Aorta (tissue), 5 donors: Measurements from ENCODE around the gene MIPOL1. TPM values are rescaled to one million over a fixed set of nuclear protein-coding genes. Genes with fewer than 3 reads are reported as not detected.
"Not testable (repeated sequence)": the region's sequence is repeated elsewhere in the genome, so short reads cannot be mapped to it uniquely, and the experiment has no call there.

Experiments
- ATAC-seq: fragments of 200-7000 bp; cut with Tn5 transposase; one replicate; pipeline ENCODE4 v1.9.1; 2022; ENCODE audit warnings: moderate library complexity; ENCODE audit not compliant: low FRiP score
- DNase-seq, 2 donors: peaks; one replicate each; pipeline ENCODE4 v3.0.0-alpha.2; 2020
- H3K27ac ChIP-seq, 2 donors: one replicate each; pipeline ENCODE4 v1.5.1; 2013; ENCODE audit warnings: low read length in 2 of 2, mild to moderate bottlenecking in 2 of 2, moderate library complexity in 2 of 2, control low read depth in 1 of 2, inconsistent platforms in 1 of 2, low read depth in 1 of 2
- H3K27me3 ChIP-seq, 2 donors: one replicate each; pipeline ENCODE4 v1.6.1; 2013; ENCODE audit warnings: control low read depth in 1 of 2, low read length in 1 of 2, mild to moderate bottlenecking in 1 of 2, moderate library complexity in 1 of 2; ENCODE audit not compliant: insufficient read depth in 2 of 2, control insufficient read depth in 1 of 2
- H3K36me3 ChIP-seq, 2 donors: one replicate each; pipeline ENCODE4 v1.6.1; 2013; ENCODE audit warnings: control low read depth in 1 of 2, low read length in 1 of 2, mild to moderate bottlenecking in 1 of 2; ENCODE audit not compliant: insufficient read depth in 2 of 2, control insufficient read depth in 1 of 2
- H3K4me1 ChIP-seq, 2 donors: one replicate each; pipeline ENCODE4 v1.6.1; 2013; ENCODE audit warnings: low read length in 2 of 2, control low read depth in 1 of 2, mild to moderate bottlenecking in 1 of 2, moderate library complexity in 1 of 2; ENCODE audit not compliant: insufficient read depth in 2 of 2, control insufficient read depth in 1 of 2
- H3K4me3 ChIP-seq, 2 donors: one replicate each; pipeline ENCODE4 v1.5.1; 2013; ENCODE audit warnings: low read length in 2 of 2, control low read depth in 1 of 2, mild to moderate bottlenecking in 1 of 2
- H3K9me3 ChIP-seq: one replicate; pipeline ENCODE4 v1.6.1; 2013; ENCODE audit warnings: mild to moderate bottlenecking, low read length; ENCODE audit not compliant: control insufficient read depth
- WGBS, 2 donors: extraction: QIAGEN DNeasy Blood & Tissue Kit; methylation state at CpG; one replicate each; pipeline ENCODE4 v1.1.7; 2013; 5-methylcytosine and 5-hydroxymethylcytosine counted together
- intact Hi-C, 2 donors: fragments of 100-400 bp; cut with DNase I; formaldehyde crosslinking; loops; one replicate each; pipeline versions ENCODE4 v1.14.2 to v1.15.0; 2022
- polyA plus RNA-seq, 2 donors: library from polyadenylated mRNA; stranded (reverse); fragments of 200-250 nt; gene quantifications; one replicate each; pipeline ENCODE4 v1.2.3, GENCODE V29; 2013
- total RNA-seq, 2 donors: library from RNA; stranded (reverse); fragmentation: NEBNext Ultra II Directional; extraction: Animal tissue kit (Norgen Biotek cat#: 25700); gene quantifications; one replicate each; pipeline ENCODE4 v1.2.1, GENCODE V29; 2021
- donor health status: healthy with polysubstance abuse.
- donor health status: Bipolar disorder and iron deficiency.
- donor health status: DM: no; HTN: no; CAD: no.
- donor health status: DM: no; HTN: no; CAD: no.
- donor health status: DM: yes; HTN: yes; CAD: no.

MIPOL1 gene
- total and polyA plus RNA-seq, 4 donors = 3.4 to 20.6 (median 11.9) TPM

DNA sequence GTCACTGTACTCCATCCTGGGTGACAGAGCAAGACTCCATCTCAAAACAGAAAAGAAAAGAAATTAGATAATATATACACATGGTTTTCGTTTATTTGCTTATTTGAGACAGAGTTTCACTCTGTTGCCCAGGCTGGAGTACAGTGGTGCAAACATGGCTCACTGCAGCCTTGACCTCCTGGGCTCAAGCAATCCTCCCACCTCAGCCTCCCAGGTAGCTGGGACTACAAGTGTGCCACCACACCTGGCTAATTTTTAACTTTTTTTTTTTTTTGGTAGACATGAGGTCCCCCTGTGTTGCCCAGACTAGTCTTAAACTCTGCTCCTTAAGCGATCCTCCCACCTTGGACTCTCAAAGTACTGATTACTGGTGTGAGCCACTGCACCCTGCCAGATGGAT lies 11.9 kb downstream of the MIPOL1 start:
- ATAC-seq = not testable (repeated sequence)

DNA sequence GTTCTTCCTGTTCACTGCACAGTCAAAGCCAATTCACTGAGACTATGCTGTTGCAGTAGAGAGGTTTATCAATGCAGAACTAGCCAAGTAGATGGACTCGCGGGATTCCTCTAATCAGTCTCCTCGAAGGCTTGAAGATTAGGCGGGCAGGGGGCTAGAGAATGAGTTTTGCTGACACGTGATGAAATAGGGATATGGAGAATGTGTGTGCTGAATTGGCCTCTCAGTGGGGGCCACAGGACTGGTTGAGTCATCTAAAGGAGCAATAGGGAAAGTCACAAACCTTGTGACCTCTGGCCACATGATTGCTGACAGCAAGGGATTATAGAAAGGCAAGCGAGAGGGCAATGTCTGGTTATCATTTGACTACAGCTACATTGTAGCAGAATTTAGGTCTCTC lies 12.7 kb downstream of the MIPOL1 start:
- ATAC-seq (no peak), DNase-seq (no peak)
- Histone ChIP-seq H3K27me3 (no peaks in the 10 kb centered on the region), H3K27ac (no peak overlapping the region), H3K9me3 (peaks cover 2% of the 10 kb centered on the region), H3K4me1 (no peaks in the 10 kb centered on the region), H3K4me3 (no peak overlapping the region), H3K36me3 (no peaks in the 10 kb centered on the region)
- intact Hi-C loops = no loop called here
- 95 to 96% methylated on average over 6 of the region's 6 CpGs for WGBS, 2 donors

More for the DNA sequence above, 11.9 kb downstream of the MIPOL1 start:
- 95 to 96% methylated on average over 2 of the region's 2 CpGs for WGBS, 2 donors
- H3K4me3 ChIP-seq, H3K36me3 ChIP-seq, H3K9me3 ChIP-seq, H3K4me1 ChIP-seq, intact Hi-C loops, H3K27me3 ChIP-seq, H3K27ac ChIP-seq, DNase-seq: not testable (repeated sequence)

GRCh38 chr14:37213016-37213415 lies 15.3 kb downstream of the MIPOL1 start:
- intact Hi-C loops = no loop called here
- Histone ChIP-seq H3K27me3 (no peaks in the 10 kb centered on the region), H3K36me3 (no peaks in the 10 kb centered on the region), H3K4me1 (no peaks in the 10 kb centered on the region), H3K27ac (no peak overlapping the region), H3K4me3 (no peak overlapping the region), H3K9me3 (no peaks in the 10 kb centered on the region)
- no peak for DNase-seq
- no peak for ATAC-seq

DNA sequence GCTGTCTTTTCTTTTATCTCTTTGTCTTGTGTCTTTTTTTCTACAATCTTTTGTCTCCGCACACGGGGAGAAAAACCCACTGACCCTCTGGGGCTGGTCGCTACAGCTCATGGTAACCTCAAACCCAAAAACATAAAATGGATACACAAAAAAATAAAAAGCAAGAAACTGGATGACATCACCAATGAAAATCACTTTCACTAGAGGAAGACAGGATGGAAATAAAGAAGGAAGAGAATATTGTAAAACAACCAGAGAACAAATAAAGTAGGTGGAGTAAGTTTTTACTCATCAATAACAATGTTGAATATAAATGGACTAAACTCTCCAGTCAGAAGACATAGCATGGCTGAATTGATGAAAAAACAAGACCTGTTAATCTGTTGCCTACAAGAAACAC lies 17.6 kb downstream of the MIPOL1 start:
- H3K4me1 ChIP-seq = no peaks in the 10 kb centered on the region
- H3K27ac ChIP-seq = no peak overlapping the region
- H3K36me3 ChIP-seq = no peaks in the 10 kb centered on the region
- no peaks in the 10 kb centered on the region for H3K9me3 ChIP-seq
- intact Hi-C loops = no loop called here
- no peak for DNase-seq
- no peaks in the 10 kb centered on the region for H3K27me3 ChIP-seq
- ATAC-seq = no peak
- H3K4me3 ChIP-seq = no peak overlapping the region
- WGBS, 2 donors = 95 to 96% methylated on average over 3 of the region's 3 CpGs

GRCh38 chr14:37221073-37221472 lies 23.3 kb downstream of the MIPOL1 start:
- no peaks in the 10 kb centered on the region for H3K36me3 ChIP-seq
- H3K27me3 ChIP-seq = no peaks in the 10 kb centered on the region
- ATAC-seq (no peak), DNase-seq (no peak)
- 96 to 98% methylated on average over 3 of the region's 3 CpGs for WGBS, 2 donors
- H3K4me1 ChIP-seq = no peaks in the 10 kb centered on the region
- no peak overlapping the region for H3K27ac ChIP-seq
- peaks cover 3% of the 10 kb centered on the region for H3K9me3 ChIP-seq
- no peak overlapping the region for H3K4me3 ChIP-seq
- intact Hi-C loops = no loop called here

DNA sequence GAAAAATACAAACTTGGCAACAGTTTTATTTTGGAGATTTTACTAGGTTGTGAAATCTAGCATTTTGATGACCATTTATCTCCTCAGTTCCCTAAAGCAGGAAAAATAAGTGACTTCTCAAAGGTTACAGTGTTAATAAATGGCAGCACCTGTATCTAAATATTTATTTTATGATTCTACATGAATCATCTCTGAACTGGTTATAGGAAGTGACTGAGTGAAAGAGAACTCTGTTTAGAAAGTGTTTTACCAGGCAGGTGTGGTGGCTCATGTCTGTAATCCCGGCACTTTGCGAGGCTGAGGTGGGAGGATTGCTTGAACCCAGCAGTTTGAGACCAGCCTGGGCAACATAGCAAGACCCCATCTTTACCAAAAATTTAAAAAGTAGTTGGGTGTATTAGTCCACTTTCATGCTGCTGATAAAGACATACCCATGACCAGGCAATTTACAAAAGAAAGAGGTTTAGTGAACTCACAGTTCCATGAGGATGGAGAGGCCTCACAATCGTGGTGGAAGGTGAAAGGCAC lies 26.3 kb downstream of the MIPOL1 start:
- 95 to 98% methylated on average over 3 of the region's 3 CpGs for WGBS, 2 donors
- Histone ChIP-seq H3K36me3 (no peaks in the 10 kb centered on the region), H3K4me1 (no peaks in the 10 kb centered on the region), H3K27me3 (no peaks in the 10 kb centered on the region), H3K27ac (no peak overlapping the region), H3K9me3 (peaks cover 3% of the 10 kb centered on the region), H3K4me3 (no peak overlapping the region)
- ATAC-seq = no peak
- no peak for DNase-seq
- intact Hi-C loops = no loop called here

- H3K4me3 ChIP-seq, H3K27me3 ChIP-seq, H3K4me1 ChIP-seq, intact Hi-C loops, ATAC-seq, H3K27ac ChIP-seq, H3K36me3 ChIP-seq, H3K9me3 ChIP-seq, DNase-seq: not testable (repeated sequence)
- 91 to 96% methylated on average over 4 of the region's 4 CpGs for WGBS, 2 donors
These were observed 27.9 kb downstream of the MIPOL1 start for GRCh38 chr14:37225668-37226067.

DNA sequence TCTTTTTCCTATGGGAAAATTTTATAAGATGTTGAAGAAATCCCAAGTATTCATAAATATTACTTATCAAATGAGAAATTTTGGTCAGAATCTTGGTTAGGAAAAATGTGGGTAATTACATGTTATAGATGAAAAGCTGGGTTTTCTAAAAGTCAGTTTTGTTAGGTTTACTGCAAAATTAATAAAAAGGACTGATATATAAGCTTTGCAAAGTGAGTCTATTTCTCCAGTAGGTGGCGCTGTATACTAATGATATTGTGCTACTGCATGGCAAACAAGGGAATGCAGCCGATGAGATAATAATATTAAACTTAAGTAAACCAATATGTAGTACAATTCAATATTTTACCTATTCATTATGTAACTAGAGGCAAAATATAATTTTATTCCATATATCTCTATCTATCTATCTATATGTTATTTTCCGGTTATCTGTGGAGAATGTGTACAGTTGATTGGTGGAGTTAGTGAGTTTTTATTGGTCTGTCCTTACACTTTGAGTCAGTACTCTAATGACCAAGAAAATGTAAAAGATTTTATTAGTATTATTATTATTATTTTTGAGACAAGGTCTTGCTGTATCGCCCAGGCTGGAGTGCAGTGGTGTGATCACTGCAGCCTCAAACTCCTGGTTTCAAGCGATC lies 32.9 kb downstream of the MIPOL1 start:
- intact Hi-C loops = no loop called here
- no peak overlapping the region for H3K4me3 ChIP-seq
- DNase-seq = no peak
- H3K27ac ChIP-seq = no peak overlapping the region
- H3K27me3 ChIP-seq = no peaks in the 10 kb centered on the region
- ATAC-seq = no peak
- 60% methylated on average over 5 of the region's 5 CpGs for WGBS, 2 donors
- H3K36me3 ChIP-seq = no peaks in the 10 kb centered on the region
- no peaks in the 10 kb centered on the region for H3K9me3 ChIP-seq
- no peaks in the 10 kb centered on the region for H3K4me1 ChIP-seq

- no peak for ATAC-seq
- Histone ChIP-seq H3K27ac (no peak overlapping the region), H3K4me1 (no peaks in the 10 kb centered on the region), H3K9me3 (no peaks in the 10 kb centered on the region), H3K4me3 (no peak overlapping the region), H3K27me3 (no peaks in the 10 kb centered on the region), H3K36me3 (no peaks in the 10 kb centered on the region)
- 13% methylated on average over 1 of the region's 1 CpG for WGBS, 2 donors
- intact Hi-C loops = no loop called here
- no peak for DNase-seq
These were observed 35.3 kb downstream of the MIPOL1 start for GRCh38 chr14:37232907-37233481.
